H9 (cell line): ENCODE measurements around the gene LRRC3C. TPM values are rescaled to one million over a fixed set of nuclear protein-coding genes. Genes with fewer than 3 reads are reported as not detected.

Experiments
- DNase-seq: peaks from one replicate; pipeline ENCODE4 v3.0.0-alpha.2; 2017
- H2AFZ ChIP-seq: one replicate; pipeline ENCODE4 v1.6.1; 2013; ENCODE audit warnings: mild to moderate bottlenecking, low read length, control low read depth, moderate library complexity
- H2AK5ac ChIP-seq: 2 replicates; pipeline ENCODE4 v1.6.1; 2013; ENCODE audit warnings: low read length, control low read depth, mixed read lengths; ENCODE audit not compliant: insufficient read length
- H2BK120ac ChIP-seq: one replicate; pipeline ENCODE4 v1.6.1; 2013; ENCODE audit warnings: low read depth, mild to moderate bottlenecking, low read length, control low read depth, inconsistent platforms; ENCODE audit not compliant: poor library complexity, severe bottlenecking
- H2BK12ac ChIP-seq: 2 replicates; pipeline ENCODE4 v1.6.1; 2013; ENCODE audit warnings: low read length, control low read depth, mixed read lengths, low read depth; ENCODE audit not compliant: insufficient read length
- H2BK15ac ChIP-seq: 2 replicates; pipeline ENCODE4 v1.6.1; 2013; ENCODE audit warnings: low read depth, low read length, control low read depth
- H2BK20ac ChIP-seq: one replicate; pipeline ENCODE4 v1.6.1; 2013; ENCODE audit warnings: low read depth, mild to moderate bottlenecking, low read length, control low read depth, inconsistent platforms; ENCODE audit not compliant: poor library complexity, severe bottlenecking
- H2BK5ac ChIP-seq: 2 replicates; pipeline ENCODE4 v1.6.1; 2013; ENCODE audit warnings: low read length, control low read depth, mixed read lengths; ENCODE audit not compliant: insufficient read length
- H3K14ac ChIP-seq: 2 replicates; pipeline ENCODE4 v1.6.1; 2013; ENCODE audit warnings: low read length, control low read depth; ENCODE audit not compliant: insufficient read depth
- H3K18ac ChIP-seq: 2 replicates; pipeline ENCODE4 v1.6.1; 2013; ENCODE audit warnings: low read depth, mild to moderate bottlenecking, mixed read lengths, low read length, control low read depth; ENCODE audit not compliant: insufficient read length
- H3K23ac ChIP-seq: 2 replicates; pipeline ENCODE4 v1.6.1; 2013; ENCODE audit warnings: low read length, control low read depth, mixed read lengths, low read depth; ENCODE audit not compliant: insufficient read length
- H3K23me2 ChIP-seq: 2 replicates; pipeline ENCODE4 v1.6.1; 2013; ENCODE audit warnings: low read depth, mild to moderate bottlenecking, mixed read lengths, low read length, control low read depth; ENCODE audit not compliant: insufficient read length, poor library complexity, severe bottlenecking
- H3K27ac ChIP-seq: 2 replicates; pipeline ENCODE4 v1.5.1; 2013; ENCODE audit warnings: low read length, control low read depth, mixed read lengths, low read depth; ENCODE audit not compliant: insufficient read length
- H3K27me3 ChIP-seq: 2 replicates; pipeline ENCODE4 v1.6.1; 2013; ENCODE audit warnings: low read length, control low read depth, inconsistent platforms; ENCODE audit not compliant: insufficient read depth
- H3K4ac ChIP-seq: 2 replicates; pipeline ENCODE4 v1.6.1; 2013; ENCODE audit warnings: low read depth, mild to moderate bottlenecking, control low read depth, inconsistent platforms, low read length, moderate library complexity
- H3K4me1 ChIP-seq: 2 replicates; pipeline ENCODE4 v1.6.1; 2013; ENCODE audit warnings: low read length, control low read depth, inconsistent platforms; ENCODE audit not compliant: insufficient read depth
- H3K4me2 ChIP-seq: 2 replicates; pipeline ENCODE4 v1.6.1; 2013; ENCODE audit warnings: low read length, control low read depth, mixed read lengths; ENCODE audit not compliant: insufficient read length, insufficient read depth
- H3K56ac ChIP-seq: 2 replicates; pipeline ENCODE4 v1.6.1; 2013; ENCODE audit warnings: low read depth, mild to moderate bottlenecking, mixed read lengths, low read length, control low read depth; ENCODE audit not compliant: insufficient read length
- H3K79me1 ChIP-seq: 2 replicates; pipeline ENCODE4 v1.6.1; 2013; ENCODE audit warnings: low read depth, mild to moderate bottlenecking, moderate library complexity, low read length, control low read depth, inconsistent platforms; ENCODE audit not compliant: insufficient read depth, poor library complexity, severe bottlenecking
- H3K79me2 ChIP-seq: 2 replicates; pipeline ENCODE4 v1.6.1; 2013; ENCODE audit warnings: low read length, control low read depth, inconsistent platforms; ENCODE audit not compliant: insufficient read depth
- H3K9ac ChIP-seq: 2 replicates; pipeline ENCODE4 v1.6.1; 2013; ENCODE audit warnings: low read length, control low read depth, mixed read lengths; ENCODE audit not compliant: insufficient read length; ENCODE audit errors: extremely low read depth
- H3K9me3 ChIP-seq: one replicate; pipeline ENCODE4 v1.6.1; 2013; ENCODE audit warnings: low read depth, low read length, inconsistent platforms; ENCODE audit not compliant: control insufficient read depth
- H3T11ph ChIP-seq: one replicate; pipeline ENCODE4 v1.6.1; 2013; ENCODE audit warnings: mild to moderate bottlenecking, low read length, control low read depth, inconsistent platforms
- H4K20me1 ChIP-seq: one replicate; pipeline ENCODE4 v1.6.1; 2013; ENCODE audit not compliant: control insufficient read depth, insufficient read length, insufficient read depth
- H4K5ac ChIP-seq: 2 replicates; pipeline ENCODE4 v1.6.1; 2013; ENCODE audit warnings: low read depth, mild to moderate bottlenecking, mixed read lengths, low read length, control low read depth; ENCODE audit not compliant: insufficient read length
- H4K8ac ChIP-seq: replicated peaks from 2 replicates; pipeline ENCODE4 v1.6.1; 2013; ENCODE audit warnings: low read length, control low read depth, mixed read lengths, low read depth; ENCODE audit not compliant: insufficient read length
- H4K91ac ChIP-seq: 2 replicates; pipeline ENCODE4 v1.6.1; 2013; ENCODE audit warnings: low read depth, mild to moderate bottlenecking, moderate library complexity, mixed read lengths, low read length, control low read depth; ENCODE audit not compliant: insufficient read length
- H3K27ac Mint-ChIP-seq, 3 experiments: 2 replicates in 2 of 3; 3 replicates in 1 of 3; pipeline ENCODE4 v1.8.0; 2020 to 2021; ENCODE audit warnings: mixed read lengths in 3 of 3, mild to moderate bottlenecking in 1 of 3, moderate library complexity in 1 of 3
- H3K27me3 Mint-ChIP-seq: 2 replicates; pipeline ENCODE4 v1.8.0; 2021; ENCODE audit warnings: low read depth, mild to moderate bottlenecking, moderate library complexity, mixed read lengths
- H3K36me3 Mint-ChIP-seq, 3 experiments: 2 replicates in 2 of 3; 3 replicates in 1 of 3; pipeline ENCODE4 v1.8.0; 2020 to 2021; ENCODE audit warnings: low read depth in 3 of 3, mixed read lengths in 3 of 3; ENCODE audit not compliant: insufficient read depth in 1 of 3
- H3K4me1 Mint-ChIP-seq, 2 experiments: 2 replicates each; pipeline ENCODE4 v1.8.0; 2020; ENCODE audit warnings: mixed read lengths in 2 of 2
- H3K4me3 Mint-ChIP-seq, 2 experiments: 2 replicates in 1 of 2; 3 replicates in 1 of 2; pipeline ENCODE4 v1.8.0; 2020 to 2021; ENCODE audit warnings: mild to moderate bottlenecking in 2 of 2, mixed read lengths in 2 of 2, moderate library complexity in 1 of 2
- H3K9me3 Mint-ChIP-seq, 2 experiments: 2 replicates in 1 of 2; 3 replicates in 1 of 2; pipeline ENCODE4 v1.8.0; 2020; ENCODE audit warnings: mild to moderate bottlenecking in 2 of 2, mixed read lengths in 2 of 2, moderate library complexity in 1 of 2
- CTCF ChIP-seq: fragments of 200-600 bp; sonication (generic); conservative IDR thresholded peaks from 3 replicates; pipeline ENCODE4 v1.8.0; 2021; ENCODE audit warnings: antibody characterized with exemption, mild to moderate bottlenecking
- WGBS: extraction: QIAGEN DNeasy Blood & Tissue Kit; methylation state at CpG from one replicate; pipeline ENCODE4 v1.1.7; 2013; ENCODE audit warnings: missing lambda C conversion rate, low lambda C conversion rate, mixed read lengths; ENCODE audit not compliant: insufficient read length; ENCODE audit errors: extremely low coverage; 5-methylcytosine and 5-hydroxymethylcytosine counted together
- total RNA-seq: library from RNA; stranded (reverse); gene quantifications from 2 replicates; pipeline ENCODE4 v1.2.1, GENCODE V29; 2021

LRRC3C gene
- total RNA-seq, 1 experiment from 2014 or later, result not detected

GRCh38 chr17:39951924-39952679 lies 24.6 kb downstream of the LRRC3C start:
- Histone ChIP-seq H3K9ac (no peak overlapping the region), H2BK5ac (no peak overlapping the region), H3K14ac (peak overlapping the region; percentile 49; the same call in 1 of the 2 replicates), H3K18ac (peak overlapping the region; percentile 59), H3K23ac (no peak overlapping the region), H3K4ac (no peak overlapping the region), H4K91ac (no peak overlapping the region), H3K79me1 (no peaks in the 10 kb centered on the region), H3K56ac (no peak overlapping the region), H2AK5ac (no peak overlapping the region), H2BK120ac (no peak overlapping the region), H3K27ac (no peak overlapping the region), H3K4me1 (peaks cover 2% of the 10 kb centered on the region; the same call in 1 of the 2 replicates), H2AFZ (no peak overlapping the region), H3K79me2 (no peaks in the 10 kb centered on the region), H2BK15ac (no peak overlapping the region), H4K8ac (no peak overlapping the region), H3K4me2 (peak overlapping the region; percentile 58), H3K27me3 (no peaks in the 10 kb centered on the region), H2BK12ac (no peak overlapping the region), H4K20me1 (no peaks in the 10 kb centered on the region), H3K9me3 (no peaks in the 10 kb centered on the region), H4K5ac (no peak overlapping the region), H3T11ph (no peak overlapping the region), H3K23me2 (peaks cover 8% of the 10 kb centered on the region), H2BK20ac (no peak overlapping the region)
- no peaks in the 10 kb centered on the region; a peak in 1 of 5 replicates for H3K9me3 Mint-ChIP-seq
- no CpG with 5 or more reads among the region's 22 CpGs for WGBS
- no peak for DNase-seq
- TF ChIP-seq CTCF, result no peak
- peaks cover 23 to 28% of the 10 kb centered on the region in 2 experiments for H3K4me1 Mint-ChIP-seq
- H3K4me3 Mint-ChIP-seq, result peak overlapping the region; percentile 60 to 71
- H3K27ac Mint-ChIP-seq, result peak overlapping the region in 1 of 3 experiments; percentile 57; a peak in 4 of 7 replicates
- peaks cover 18% of the 10 kb centered on the region for H3K27me3 Mint-ChIP-seq
- H3K36me3 Mint-ChIP-seq, result no peaks in the 10 kb centered on the region
